NCI-H446 (cell line): ENCODE results near the gene MYO1E.

ENCODE experiments used
- DNase-seq, 2 experiments: peaks; one replicate each; lab custom pipeline; 2025; lab: John Stamatoyannopoulos, UW

MYO1E gene

GRCh38 chr15:59227021-59227420, 145.7 kb downstream of the MYO1E start:
- DNase-seq, result no peak

DNA sequence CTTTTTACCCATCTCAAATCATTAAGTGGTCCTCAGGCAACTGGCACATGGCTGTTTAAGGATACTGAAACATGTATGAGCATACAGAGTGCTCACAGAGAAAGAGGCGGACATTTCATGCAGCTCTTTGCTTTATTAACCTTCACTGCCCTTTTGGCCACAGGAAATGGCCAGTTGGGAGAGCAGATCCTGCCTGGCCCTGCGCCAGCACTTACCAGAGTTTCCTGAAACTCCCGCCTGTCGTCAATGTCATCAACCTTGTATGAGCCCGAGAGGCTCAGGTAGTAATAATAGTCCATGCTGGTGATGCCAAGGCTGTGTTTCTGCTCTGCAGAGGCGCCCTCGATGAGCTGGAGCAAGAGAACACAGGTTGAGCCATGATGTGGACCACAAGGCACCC, 148.2 kb downstream of the MYO1E start:
- no peak for DNase-seq

GRCh38 chr15:59223736-59224135, 148.9 kb downstream of the MYO1E start:
- no peak for DNase-seq

DNA sequence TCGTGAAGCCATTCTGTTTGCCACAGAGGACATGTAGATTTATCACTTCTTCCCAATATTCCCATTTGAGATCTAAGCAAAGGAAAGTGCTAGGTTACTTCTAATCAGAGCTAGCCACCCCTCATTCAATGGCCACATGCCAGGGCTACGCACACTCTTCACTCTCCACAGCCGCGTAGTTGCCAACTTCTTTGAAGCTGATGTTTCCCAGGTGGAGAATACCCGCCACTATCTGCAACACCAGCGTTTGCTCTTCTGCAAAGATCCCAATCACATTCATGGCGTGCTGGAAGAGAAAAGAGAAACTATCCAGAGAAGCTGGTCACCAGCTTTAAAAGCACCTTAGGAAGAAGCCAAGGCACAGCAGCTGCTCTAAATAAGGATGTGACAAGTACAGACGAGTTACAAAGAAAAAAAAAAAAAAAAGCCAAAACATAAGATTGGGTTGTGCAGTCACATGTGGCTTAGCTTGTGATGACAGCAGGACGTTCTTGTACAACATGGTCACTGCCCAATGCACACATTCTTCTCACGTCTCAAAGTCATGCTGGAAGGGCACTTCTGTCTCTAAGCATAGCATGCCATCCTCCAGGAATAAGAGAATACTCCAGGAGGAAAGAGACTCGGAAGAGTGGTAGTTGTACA, 149.6 kb downstream of the MYO1E start:
- DNase-seq, result no peak

DNA sequence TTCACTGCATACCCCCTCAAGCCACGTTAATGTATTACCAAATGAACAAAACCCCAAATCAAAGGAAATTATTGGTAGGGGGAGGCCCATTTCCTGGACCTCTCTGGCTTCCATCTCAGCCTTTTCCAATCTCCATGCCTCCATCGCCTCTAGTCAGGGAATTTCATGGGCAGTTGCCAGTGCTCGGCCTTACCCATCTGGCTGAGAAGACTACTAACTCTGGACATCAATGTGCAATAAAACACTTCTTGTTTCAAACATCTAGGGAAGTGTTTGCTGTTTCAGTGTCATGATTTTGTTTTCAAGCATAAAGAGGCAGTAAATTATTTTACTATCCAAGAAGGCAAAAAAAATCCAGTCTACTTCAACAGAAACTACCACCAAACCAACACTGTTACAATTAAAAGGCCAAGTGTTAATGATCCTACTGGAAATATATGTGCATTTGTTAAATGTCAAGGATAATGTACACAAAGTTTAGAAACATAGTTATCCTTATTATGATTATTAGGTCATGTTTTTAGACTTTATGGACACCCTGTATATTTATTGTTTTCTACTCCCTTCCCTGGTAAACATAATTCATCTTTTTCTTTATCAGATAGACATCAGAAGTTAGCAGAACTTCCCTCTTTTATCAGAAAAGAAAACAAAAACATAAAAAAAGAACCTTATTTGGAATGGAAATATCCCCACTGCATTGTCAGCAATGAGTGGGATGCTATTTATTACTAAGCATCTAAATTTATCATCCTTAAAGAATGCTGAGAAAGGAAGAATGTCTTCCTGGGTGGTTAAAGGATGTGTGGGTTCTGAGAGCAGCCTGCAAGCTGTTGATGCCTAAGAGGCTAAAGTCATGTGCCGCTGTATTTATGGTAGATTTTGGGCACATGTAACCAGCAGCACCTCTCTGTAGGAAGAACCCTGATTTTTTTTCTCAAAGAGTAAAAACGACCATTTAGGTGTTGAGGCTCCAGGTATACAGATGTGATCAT, 150.9 kb downstream of the MYO1E start:
- DNase-seq, result no peak

GRCh38 chr15:59218710-59219109, 154.0 kb downstream of the MYO1E start:
- no peak for DNase-seq

- DNase-seq, result no peak
Measured at GRCh38 chr15:59217876-59218498, 154.7 kb downstream of the MYO1E start.

GRCh38 chr15:59216911-59217310, 155.8 kb downstream of the MYO1E start:
- DNase-seq, result no peak

- DNase-seq, result no peak
Measured at GRCh38 chr15:59210186-59210585, 162.5 kb downstream of the MYO1E start.

DNA sequence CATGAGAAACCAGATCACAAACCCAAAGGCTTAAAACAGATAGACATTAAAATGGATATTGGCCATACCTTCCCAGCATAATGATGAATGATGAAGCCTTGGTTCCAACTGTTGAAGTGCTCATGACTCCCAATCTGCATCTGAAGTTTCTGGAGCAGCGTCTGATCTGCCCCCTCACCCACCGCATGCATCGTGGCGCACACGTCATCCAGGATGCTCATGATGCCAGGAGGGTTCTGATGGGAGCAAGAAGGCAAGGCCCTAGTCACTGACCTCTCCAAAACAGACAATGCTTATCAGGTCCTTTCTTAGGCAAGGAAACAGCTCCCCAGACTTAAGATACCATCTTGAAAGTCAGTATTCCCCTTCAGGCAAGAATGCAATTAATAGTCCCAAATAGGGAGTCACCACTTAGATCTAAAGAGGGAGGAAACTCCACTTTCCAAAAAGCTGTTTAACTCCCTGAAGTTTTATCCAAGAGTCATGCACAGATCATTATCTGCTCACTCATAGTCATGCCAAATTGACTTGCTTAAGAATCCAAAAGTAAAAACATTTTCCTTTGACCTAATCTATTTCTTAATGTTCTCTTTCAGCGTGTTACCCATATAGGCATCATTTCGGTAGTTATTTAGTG, 163.9 kb downstream of the MYO1E start:
- DNase-seq, result no peak

DNA sequence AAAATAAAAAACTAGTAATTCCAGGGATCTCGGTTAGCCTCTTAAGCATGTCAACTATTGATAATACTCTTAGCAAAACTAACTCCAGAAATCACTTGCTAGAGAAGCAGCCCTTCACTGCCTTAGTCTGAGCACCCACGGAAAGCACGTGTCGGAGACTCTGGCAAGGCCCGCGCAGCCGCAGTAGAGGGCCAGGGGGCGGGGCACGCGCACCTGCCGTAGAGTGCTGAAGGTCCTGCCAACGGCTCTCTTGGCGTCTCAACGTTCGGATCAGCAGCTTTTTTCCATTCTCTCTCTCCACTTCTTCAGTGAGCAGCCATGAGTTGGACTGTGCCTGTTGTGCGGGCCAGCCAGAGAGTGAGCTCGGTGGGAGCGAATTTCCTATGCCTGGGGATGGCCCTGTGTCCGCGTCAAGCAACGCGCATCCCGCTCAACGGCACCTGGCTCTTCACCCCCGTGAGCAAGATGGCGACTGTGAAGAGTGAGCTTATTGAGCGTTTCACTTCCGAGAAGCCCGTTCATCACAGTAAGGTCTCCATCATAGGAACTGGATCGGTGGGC, 166.0 kb downstream of the MYO1E start, which contains the start of gene LDHAL6B:
Gene LDHAL6B, plus strand, starts transcription at position 221 of the 561 bp plus-strand sequence. Its CDS starts 98 bp downstream, at position 319.
- no peak for DNase-seq

GRCh38 chr15:59205839-59206622, 166.6 kb downstream of the MYO1E start:
- no peak for DNase-seq

DNA sequence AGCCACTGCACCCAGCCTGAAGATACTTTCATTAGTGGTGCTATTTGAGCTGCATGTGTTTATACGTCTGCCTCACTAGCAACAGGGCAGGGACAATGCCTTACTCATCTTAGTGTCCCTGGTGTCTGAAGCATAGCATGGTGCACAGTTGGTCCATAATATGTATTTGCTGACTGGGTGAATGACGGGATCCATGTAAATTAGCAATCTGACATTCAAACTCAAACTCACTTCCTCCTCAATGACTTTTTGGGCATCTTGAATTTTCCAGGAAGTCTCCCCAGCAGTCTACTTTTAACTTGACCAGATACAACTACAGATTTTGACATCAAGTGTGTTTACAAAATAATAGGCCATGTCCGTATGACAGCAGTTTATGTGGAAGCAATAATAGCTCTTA, 169.0 kb downstream of the MYO1E start:
- no peak for DNase-seq

- no peak for DNase-seq
Measured at GRCh38 chr15:59203008-59203407, 169.7 kb downstream of the MYO1E start.

DNA sequence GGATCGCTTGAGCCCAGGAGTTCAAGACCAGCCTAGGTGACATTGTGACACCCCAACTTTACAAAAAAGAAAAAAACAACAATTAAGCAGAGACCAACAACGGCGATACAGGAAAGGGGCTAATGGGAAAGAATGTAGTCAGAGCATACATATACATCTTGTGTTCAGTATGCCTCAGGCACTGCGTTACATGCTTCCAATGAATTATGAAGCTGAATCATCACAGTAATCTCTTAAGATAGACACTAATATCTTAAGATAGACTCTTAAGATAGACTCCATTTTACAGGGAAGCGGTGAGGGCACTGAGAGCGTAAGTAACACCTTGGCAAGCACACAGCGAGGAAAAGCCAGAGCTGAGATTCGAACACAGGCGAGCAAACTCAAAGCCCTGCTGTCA, 172.1 kb downstream of the MYO1E start:
- DNase-seq, result no peak

- DNase-seq, result no peak
Measured at GRCh38 chr15:59199626-59200465, 172.8 kb downstream of the MYO1E start.

DNA sequence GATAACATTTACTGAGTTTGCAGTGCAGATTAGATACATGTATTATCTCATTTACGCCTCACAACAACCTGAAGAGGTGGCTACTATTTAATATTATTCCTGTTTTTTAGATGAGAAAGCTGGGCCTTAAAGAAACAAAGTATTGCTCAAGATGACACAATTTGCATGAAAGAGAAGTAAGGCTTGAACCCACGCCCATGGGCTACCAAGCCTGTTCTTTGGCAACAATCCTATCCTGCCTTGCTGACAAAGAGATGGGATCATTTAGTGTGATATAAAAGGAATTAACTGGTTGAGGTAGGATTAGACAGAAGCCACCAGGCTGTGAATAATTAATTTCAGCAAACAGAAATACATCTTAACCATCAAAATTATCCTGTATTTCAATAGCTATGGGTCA, 175.2 kb downstream of the MYO1E start:
- no peak for DNase-seq

DNA sequence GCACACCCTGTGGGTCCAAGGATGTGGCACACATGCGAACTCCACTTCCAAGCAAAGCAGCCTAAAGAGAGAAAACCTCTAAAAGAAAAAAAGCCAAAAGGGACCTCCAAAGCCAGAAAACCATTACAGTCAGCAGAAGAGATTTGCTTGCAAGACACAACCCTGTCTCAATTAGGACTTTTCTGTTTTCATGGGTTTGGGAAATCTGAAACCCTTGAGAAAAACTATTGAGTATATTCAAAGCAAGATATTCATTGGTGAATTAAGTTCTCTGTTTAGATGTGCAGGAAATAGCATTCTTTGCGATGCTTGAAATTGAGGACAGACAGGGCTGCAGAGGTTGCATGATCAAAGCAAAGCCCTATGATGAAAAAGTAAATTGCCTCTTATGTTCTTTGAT, 176.3 kb downstream of the MYO1E start:
- no peak for DNase-seq

DNA sequence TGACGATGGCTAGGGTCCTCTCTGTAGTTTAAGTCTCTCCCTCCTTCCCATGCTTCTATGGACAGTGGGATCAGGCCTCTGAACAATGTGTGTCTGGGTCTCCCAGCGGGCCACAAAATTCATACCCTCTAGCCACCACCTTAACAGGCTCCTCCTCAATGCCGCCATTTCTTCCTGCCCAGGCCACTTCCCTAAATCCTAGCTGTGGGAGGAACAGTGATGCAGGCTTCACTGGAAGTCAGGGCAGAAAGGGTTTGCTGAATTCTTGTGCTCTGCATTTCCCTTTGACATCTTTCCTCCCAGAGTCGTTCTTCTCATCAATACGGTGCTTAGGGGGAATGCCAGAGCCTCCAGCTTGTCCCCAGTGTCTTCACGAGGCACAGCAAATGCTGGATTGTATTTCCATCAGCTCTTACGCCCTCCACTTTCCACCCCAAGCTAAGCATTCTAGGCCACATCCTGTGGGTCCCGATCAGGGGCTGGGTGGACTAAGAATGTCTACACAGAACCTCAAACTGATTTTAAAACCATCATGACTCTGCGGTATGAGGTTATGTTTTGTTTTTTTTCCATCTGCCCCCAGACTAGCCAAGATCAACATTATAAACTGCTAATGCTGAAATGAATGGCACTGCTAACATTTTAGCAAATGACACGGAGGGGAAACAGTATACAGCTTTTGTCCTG, 177.9 kb downstream of the MYO1E start:
- DNase-seq, result no peak

GRCh38 chr15:59191855-59192237, 180.8 kb downstream of the MYO1E start:
- no peak for DNase-seq
